ENCODE data around the gene ZMYM4.

DNA sequence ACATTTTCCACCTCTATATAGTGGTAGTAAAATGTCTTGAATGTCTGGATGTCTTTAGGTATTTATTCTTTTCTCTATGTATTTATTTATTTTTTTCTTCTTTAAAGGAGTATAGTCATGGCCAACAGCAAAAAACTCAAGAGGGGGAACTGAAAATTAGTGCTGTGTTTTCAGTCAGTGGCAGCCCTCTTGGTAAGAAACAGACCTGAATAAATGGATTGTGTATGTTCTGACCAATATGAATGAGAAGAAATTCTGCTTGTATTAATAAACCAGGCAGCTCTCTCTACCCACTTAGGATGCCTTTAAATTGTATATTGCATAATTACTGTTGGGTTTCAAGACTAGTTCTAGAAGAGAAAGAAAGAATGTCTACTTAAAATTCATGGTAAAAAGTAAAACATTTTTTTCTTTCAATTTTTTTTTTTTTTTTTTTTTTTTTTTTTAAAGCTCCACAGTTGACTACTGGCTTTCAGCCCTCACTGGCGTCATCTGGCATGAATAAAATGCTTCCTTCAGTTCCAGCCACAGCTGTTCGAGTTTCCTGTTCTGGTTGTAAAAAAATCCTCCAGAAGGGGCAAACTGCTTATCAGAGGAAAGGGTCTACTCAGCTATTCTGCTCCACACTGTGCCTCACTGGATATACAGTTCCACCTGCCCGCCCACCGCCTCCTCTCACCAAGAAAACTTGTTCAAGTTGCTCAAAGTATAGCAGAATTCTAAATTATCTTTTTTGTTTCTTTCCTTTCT is 101.6 kb downstream of the ZMYM4 start:
- TF ChIP-seq, protein P1, sequence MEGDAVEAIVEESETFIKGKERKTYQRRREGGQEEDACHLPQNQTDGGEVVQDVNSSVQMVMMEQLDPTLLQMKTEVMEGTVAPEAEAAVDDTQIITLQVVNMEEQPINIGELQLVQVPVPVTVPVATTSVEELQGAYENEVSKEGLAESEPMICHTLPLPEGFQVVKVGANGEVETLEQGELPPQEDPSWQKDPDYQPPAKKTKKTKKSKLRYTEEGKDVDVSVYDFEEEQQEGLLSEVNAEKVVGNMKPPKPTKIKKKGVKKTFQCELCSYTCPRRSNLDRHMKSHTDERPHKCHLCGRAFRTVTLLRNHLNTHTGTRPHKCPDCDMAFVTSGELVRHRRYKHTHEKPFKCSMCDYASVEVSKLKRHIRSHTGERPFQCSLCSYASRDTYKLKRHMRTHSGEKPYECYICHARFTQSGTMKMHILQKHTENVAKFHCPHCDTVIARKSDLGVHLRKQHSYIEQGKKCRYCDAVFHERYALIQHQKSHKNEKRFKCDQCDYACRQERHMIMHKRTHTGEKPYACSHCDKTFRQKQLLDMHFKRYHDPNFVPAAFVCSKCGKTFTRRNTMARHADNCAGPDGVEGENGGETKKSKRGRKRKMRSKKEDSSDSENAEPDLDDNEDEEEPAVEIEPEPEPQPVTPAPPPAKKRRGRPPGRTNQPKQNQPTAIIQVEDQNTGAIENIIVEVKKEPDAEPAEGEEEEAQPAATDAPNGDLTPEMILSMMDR (IDR thresholded peaks at IDR 0.05), result no peak
- no peak for TF ChIP-seq ZFX (IDR thresholded peaks at IDR 0.05; ENCODE audit: borderline replicate concordance)
